ENCODE measurements around the gene TNP2. TPM values are rescaled to one million over a fixed set of nuclear protein-coding genes. Genes with fewer than 3 reads are reported as not detected.

The TNP2 gene
- total RNA-seq, 2 donors from 2014 or later: not detected

- peak in 1 of 2 donors; percentile 29 for ATAC-seq
- H3K27me3 Mint-ChIP-seq: peaks cover 22 to 27% of the 10 kb centered on the region in 2 donors
- no peak overlapping the region for H3K4me3 Mint-ChIP-seq
- DNase-seq (ENCODE audit: low spot score): no peak
- no peaks in the 10 kb centered on the region for H3K36me3 Mint-ChIP-seq
- H3K9me3 Mint-ChIP-seq: no peaks in the 10 kb centered on the region
- peak overlapping the region; percentile 19 to 64 for H3K27ac Mint-ChIP-seq
- no peaks in the 10 kb centered on the region for H3K4me1 Mint-ChIP-seq (ENCODE audit: low read depth in 2 of 2)
Observed at GRCh38 chr16:11278681-11279628, 9.8 kb upstream of the TNP2 start.

- DNase-seq (ENCODE audit: low spot score): no peak
- Mint-ChIP-seq H3K4me3 (no peak overlapping the region), H3K27me3 (peaks cover 16 to 23% of the 10 kb centered on the region in 2 donors), H3K27ac (no peak overlapping the region), H3K36me3 (no peaks in the 10 kb centered on the region), H3K9me3 (no peaks in the 10 kb centered on the region), H3K4me1 (ENCODE audit: low read depth in 2 of 2) (no peaks in the 10 kb centered on the region)
- ATAC-seq: no peak
Observed at GRCh38 chr16:11277607-11278337, 8.6 kb upstream of the TNP2 start.

GRCh38 chr16:11276896-11277593 is 7.9 kb upstream of the TNP2 start:
- Mint-ChIP-seq H3K27me3 (peaks cover 9 to 20% of the 10 kb centered on the region in 2 donors), H3K9me3 (no peaks in the 10 kb centered on the region), H3K36me3 (no peaks in the 10 kb centered on the region), H3K27ac (no peak overlapping the region), H3K4me3 (no peak overlapping the region), H3K4me1 (ENCODE audit: low read depth in 2 of 2) (no peaks in the 10 kb centered on the region)
- ATAC-seq: no peak
- DNase-seq (ENCODE audit: low spot score): no peak

GRCh38 chr16:11276143-11276895 is 7.2 kb upstream of the TNP2 start, which contains the start of gene PRM2:
TSS of gene PRM2 (minus strand) at chr16:11276480. CDS start at chr16:11276370, 110 bp downstream.
- ATAC-seq: peak in 1 of 2 donors; percentile 5
- H3K36me3 Mint-ChIP-seq: no peaks in the 10 kb centered on the region
- no peak for DNase-seq (ENCODE audit: low spot score)
- no peaks in the 10 kb centered on the region for H3K4me1 Mint-ChIP-seq (ENCODE audit: low read depth in 2 of 2)
- H3K9me3 Mint-ChIP-seq: no peaks in the 10 kb centered on the region
- H3K4me3 Mint-ChIP-seq: no peak within 1 kb of the TSS
- peaks cover 7 to 18% of the 10 kb centered on the region in 2 donors for H3K27me3 Mint-ChIP-seq
- H3K27ac Mint-ChIP-seq: no peak within 1 kb of the TSS

GRCh38 chr16:11274964-11275363 is 5.8 kb upstream of the TNP2 start:
- H3K27me3 Mint-ChIP-seq: peaks cover 18 to 21% of the 10 kb centered on the region in 2 donors
- no peaks in the 10 kb centered on the region for H3K36me3 Mint-ChIP-seq
- H3K4me3 Mint-ChIP-seq: no peak overlapping the region
- no peak for ATAC-seq
- DNase-seq (ENCODE audit: low spot score): no peak
- H3K27ac Mint-ChIP-seq: no peak overlapping the region
- no peaks in the 10 kb centered on the region for H3K9me3 Mint-ChIP-seq
- no peaks in the 10 kb centered on the region for H3K4me1 Mint-ChIP-seq (ENCODE audit: low read depth in 2 of 2)

- Mint-ChIP-seq H3K4me3 (no peak overlapping the region), H3K27ac (no peak overlapping the region), H3K27me3 (peaks cover 21 to 22% of the 10 kb centered on the region in 2 donors), H3K9me3 (no peaks in the 10 kb centered on the region), H3K36me3 (no peaks in the 10 kb centered on the region), H3K4me1 (ENCODE audit: low read depth in 2 of 2) (no peaks in the 10 kb centered on the region)
- ATAC-seq (no peak), DNase-seq (ENCODE audit: low spot score) (no peak)
Observed at GRCh38 chr16:11273721-11274324, 4.7 kb upstream of the TNP2 start.

- Mint-ChIP-seq H3K36me3 (no peaks in the 10 kb centered on the region), H3K4me1 (ENCODE audit: low read depth in 2 of 2) (no peaks in the 10 kb centered on the region), H3K27me3 (peaks cover 27 to 29% of the 10 kb centered on the region in 2 donors), H3K4me3 (no peak within 1 kb of the TSS), H3K27ac (no peak within 1 kb of the TSS), H3K9me3 (no peaks in the 10 kb centered on the region)
- no peak for DNase-seq (ENCODE audit: low spot score)
- ATAC-seq: no peak
Observed at GRCh38 chr16:11272921-11273720, 4.0 kb upstream of the TNP2 start, which contains the start of gene PRM3. TSS of gene PRM3 (minus strand) at chr16:11273629. CDS start at chr16:11273595, 34 bp downstream.

- H3K9me3 Mint-ChIP-seq: no peaks in the 10 kb centered on the region
- ATAC-seq (no peak), DNase-seq (ENCODE audit: low spot score) (no peak)
- no peak overlapping the region for H3K4me3 Mint-ChIP-seq
- H3K27me3 Mint-ChIP-seq: peaks cover 28 to 35% of the 10 kb centered on the region in 2 donors
- no peaks in the 10 kb centered on the region for H3K4me1 Mint-ChIP-seq (ENCODE audit: low read depth in 2 of 2)
- H3K36me3 Mint-ChIP-seq: no peaks in the 10 kb centered on the region
- H3K27ac Mint-ChIP-seq: no peak overlapping the region
Observed at GRCh38 chr16:11272484-11272883, 3.4 kb upstream of the TNP2 start.

- H3K27me3 Mint-ChIP-seq: peaks cover 22 to 29% of the 10 kb centered on the region in 2 donors
- no peaks in the 10 kb centered on the region for H3K36me3 Mint-ChIP-seq
- no peak overlapping the region for H3K27ac Mint-ChIP-seq
- no peak overlapping the region for H3K4me3 Mint-ChIP-seq
- no peak for ATAC-seq
- H3K9me3 Mint-ChIP-seq: no peaks in the 10 kb centered on the region
- no peak for DNase-seq (ENCODE audit: low spot score)
- H3K4me1 Mint-ChIP-seq (ENCODE audit: low read depth in 2 of 2): no peaks in the 10 kb centered on the region
Observed at GRCh38 chr16:11271610-11272009, 2.5 kb upstream of the TNP2 start.

GRCh38 chr16:11270602-11271162 is 1.6 kb upstream of the TNP2 start:
- Mint-ChIP-seq H3K27me3 (peaks cover 22 to 28% of the 10 kb centered on the region in 2 donors), H3K27ac (peak overlapping the region in 1 of 2 donors; percentile 30), H3K9me3 (no peaks in the 10 kb centered on the region), H3K4me1 (ENCODE audit: low read depth in 2 of 2) (no peaks in the 10 kb centered on the region), H3K4me3 (no peak overlapping the region), H3K36me3 (no peaks in the 10 kb centered on the region)
- no peak for ATAC-seq
- no peak for DNase-seq (ENCODE audit: low spot score)

GRCh38 chr16:11265124-11265523 is 4.0 kb downstream of the TNP2 start:
- no peak for DNase-seq (ENCODE audit: low spot score)
- no peaks in the 10 kb centered on the region for H3K9me3 Mint-ChIP-seq
- peaks cover 22 to 29% of the 10 kb centered on the region in 2 donors for H3K4me1 Mint-ChIP-seq (ENCODE audit: low read depth in 2 of 2)
- ATAC-seq: no peak
- no peak overlapping the region for H3K4me3 Mint-ChIP-seq
- H3K27ac Mint-ChIP-seq: no peak overlapping the region
- peaks cover 18 to 23% of the 10 kb centered on the region in 2 donors for H3K27me3 Mint-ChIP-seq
- no peaks in the 10 kb centered on the region for H3K36me3 Mint-ChIP-seq
